LNCAP (cell line): ENCODE results near the gene RESP18.

Experiments used
- CTCF ChIP-seq: fragments of 450-650 bp; IDR thresholded peaks from 2 replicates; pipeline ENCODE4 v1.5.1; 2017; ENCODE audit warnings: mild to moderate bottlenecking

Gene RESP18

GRCh38 chr2:219302412-219302968, 30.1 kb downstream of the RESP18 start:
- TF ChIP-seq CTCF = no peak

GRCh38 chr2:219300022-219300421, 32.5 kb downstream of the RESP18 start:
- TF ChIP-seq CTCF = no peak

GRCh38 chr2:219299372-219299760, 33.2 kb downstream of the RESP18 start:
- no peak for TF ChIP-seq CTCF

GRCh38 chr2:219298759-219299371, 33.7 kb downstream of the RESP18 start:
- TF ChIP-seq CTCF = peak; percentile 93

- TF ChIP-seq CTCF = no peak
Observed at GRCh38 chr2:219297766-219298456, 34.6 kb downstream of the RESP18 start.

GRCh38 chr2:219296631-219297391, 35.7 kb downstream of the RESP18 start:
- no peak for TF ChIP-seq CTCF

GRCh38 chr2:219296142-219296541, 36.4 kb downstream of the RESP18 start:
- no peak for TF ChIP-seq CTCF
